Suprapubic skin (tissue), 4 donors: Measurements from ENCODE around the gene NUP153.

Experiments used
- CTCF ChIP-seq, 2 donors: fragments of 200-600 bp in 1 of 2; fragments of 450-650 bp in 1 of 2; sonication (generic) in 1 of 2; IDR thresholded peaks; one replicate each; pipeline ENCODE4 v1.5.1; 2016 to 2019; ENCODE audit warnings: antibody characterized with exemption in 2 of 2, mild to moderate bottlenecking in 1 of 2, moderate library complexity in 1 of 2
- EP300 ChIP-seq: sonication (generic); formaldehyde crosslinking; IDR thresholded peaks from one replicate; pipeline ENCODE4 v1.6.1; 2017; ENCODE audit warnings: antibody characterized with exemption
- POLR2A ChIP-seq, 2 donors: fragments of 450-650 bp; IDR thresholded peaks; one replicate each; pipeline ENCODE4 v1.6.1; 2017; ENCODE audit warnings: antibody characterized with exemption in 2 of 2, mild to moderate bottlenecking in 2 of 2, moderate library complexity in 2 of 2
- POLR2AphosphoS5 ChIP-seq, 3 donors: sonication (generic); formaldehyde crosslinking; IDR thresholded peaks; one replicate each; pipeline ENCODE4 v1.6.1; 2017; ENCODE audit warnings: antibody characterized with exemption in 3 of 3

DNA sequence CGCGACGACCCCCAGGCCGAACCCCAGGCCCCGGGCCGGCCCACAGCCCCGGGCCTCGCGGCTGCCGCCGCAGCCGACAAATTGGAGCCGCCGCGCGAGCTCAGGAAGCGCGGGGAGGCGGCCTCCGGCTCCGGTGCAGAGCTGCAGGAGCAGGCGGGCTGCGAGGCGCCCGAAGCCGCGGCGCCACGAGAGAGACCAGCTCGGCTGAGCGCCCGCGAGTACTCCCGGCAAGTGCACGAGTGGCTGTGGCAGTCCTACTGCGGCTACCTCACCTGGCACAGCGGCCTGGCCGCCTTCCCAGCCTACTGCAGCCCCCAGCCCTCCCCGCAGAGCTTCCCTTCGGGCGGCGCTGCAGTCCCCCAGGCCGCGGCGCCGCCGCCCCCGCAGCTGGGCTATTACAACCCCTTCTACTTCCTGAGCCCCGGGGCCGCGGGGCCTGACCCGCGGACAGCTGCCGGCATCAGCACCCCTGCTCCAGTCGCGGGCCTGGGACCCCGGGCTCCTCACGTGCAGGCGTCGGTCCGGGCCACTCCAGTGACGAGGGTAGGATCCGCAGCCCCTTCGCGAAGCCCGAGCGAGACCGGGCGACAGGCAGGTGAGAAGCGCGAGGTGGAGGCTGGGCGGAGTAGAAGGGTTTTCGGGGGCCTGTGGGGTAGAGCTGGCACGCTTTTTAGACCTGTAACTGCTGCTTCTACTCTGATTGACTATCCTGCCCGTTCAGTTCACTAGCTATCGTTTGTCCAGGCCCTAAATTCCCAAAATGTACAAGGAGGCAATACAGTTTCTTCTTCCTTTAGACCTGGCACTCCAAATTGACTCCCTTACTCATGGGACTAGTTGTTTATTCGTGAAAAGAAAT is 106.0 kb downstream of the NUP153 start:
- TF ChIP-seq CTCF (IDR thresholded peaks at IDR 0.05) (no peak), POLR2AphosphoS5 (IDR thresholded peaks at IDR 0.05) (no peak), POLR2A (IDR thresholded peaks at IDR 0.05) (peak in 1 of 2 donors; percentile 2), EP300 (no peak)
